ENCODE data around the gene POU4F1.

GRCh38 chr13:78562237-78562889 is 41.0 kb downstream of the POU4F1 start:
- no peak for TF ChIP-seq CTCF (IDR thresholded peaks at IDR 0.05)
- no peak for TF ChIP-seq POLR2A (IDR thresholded peaks at IDR 0.05)
